ENCODE results near the gene CTR9.

Gene CTR9

DNA sequence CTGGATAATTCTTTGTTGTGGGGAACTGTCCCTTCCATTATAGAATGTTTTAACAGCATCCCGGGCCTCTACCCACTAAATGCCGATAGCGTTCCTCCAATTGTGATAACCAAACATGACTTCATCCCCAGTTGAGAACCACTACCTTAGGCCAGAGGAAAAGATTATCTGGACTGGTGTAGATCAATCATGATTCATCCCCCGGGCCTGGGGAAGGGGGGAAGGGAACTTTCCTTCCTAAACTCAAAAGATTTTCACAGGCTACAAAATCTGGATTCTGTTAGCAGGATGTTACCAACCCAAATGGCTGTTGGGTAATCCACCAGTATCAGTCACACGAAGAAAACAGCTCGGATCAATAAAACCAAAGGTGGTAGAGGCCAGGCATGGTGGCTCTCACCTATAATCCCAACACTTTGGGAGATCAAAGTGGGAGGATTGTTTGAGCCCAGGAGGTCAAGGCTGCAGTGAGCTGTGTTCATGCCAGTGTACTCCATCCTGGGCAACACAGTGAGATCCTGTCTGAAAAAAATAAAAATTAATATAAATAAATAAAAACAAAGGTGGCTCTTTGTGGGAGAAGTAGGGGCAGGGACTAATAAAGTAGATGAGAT is 10.1 kb downstream of the CTR9 start:
- H3K4me3 ChIP-seq (ENCODE audit: low read depth, low read length), result no peak overlapping the region
- DNase-seq (ENCODE audit: low read depth, low spot score), result no peak
- TF ChIP-seq, protein P1, sequence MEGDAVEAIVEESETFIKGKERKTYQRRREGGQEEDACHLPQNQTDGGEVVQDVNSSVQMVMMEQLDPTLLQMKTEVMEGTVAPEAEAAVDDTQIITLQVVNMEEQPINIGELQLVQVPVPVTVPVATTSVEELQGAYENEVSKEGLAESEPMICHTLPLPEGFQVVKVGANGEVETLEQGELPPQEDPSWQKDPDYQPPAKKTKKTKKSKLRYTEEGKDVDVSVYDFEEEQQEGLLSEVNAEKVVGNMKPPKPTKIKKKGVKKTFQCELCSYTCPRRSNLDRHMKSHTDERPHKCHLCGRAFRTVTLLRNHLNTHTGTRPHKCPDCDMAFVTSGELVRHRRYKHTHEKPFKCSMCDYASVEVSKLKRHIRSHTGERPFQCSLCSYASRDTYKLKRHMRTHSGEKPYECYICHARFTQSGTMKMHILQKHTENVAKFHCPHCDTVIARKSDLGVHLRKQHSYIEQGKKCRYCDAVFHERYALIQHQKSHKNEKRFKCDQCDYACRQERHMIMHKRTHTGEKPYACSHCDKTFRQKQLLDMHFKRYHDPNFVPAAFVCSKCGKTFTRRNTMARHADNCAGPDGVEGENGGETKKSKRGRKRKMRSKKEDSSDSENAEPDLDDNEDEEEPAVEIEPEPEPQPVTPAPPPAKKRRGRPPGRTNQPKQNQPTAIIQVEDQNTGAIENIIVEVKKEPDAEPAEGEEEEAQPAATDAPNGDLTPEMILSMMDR (IDR thresholded peaks at IDR 0.05; ENCODE audit: insufficient read depth, low read length, missing control alignments), result no peak
- ChIA-PET CTCF (interaction anchor here (2.1 kb wide), 1 partner anchor 9 kb away, joined by 18 read pairs; no protein-coding TSS in a partner anchor), POLR2A (interaction anchor here (0.7 kb wide), 1 partner anchor 9 kb away, joined by 4 read pairs; no protein-coding TSS in a partner anchor)

DNA sequence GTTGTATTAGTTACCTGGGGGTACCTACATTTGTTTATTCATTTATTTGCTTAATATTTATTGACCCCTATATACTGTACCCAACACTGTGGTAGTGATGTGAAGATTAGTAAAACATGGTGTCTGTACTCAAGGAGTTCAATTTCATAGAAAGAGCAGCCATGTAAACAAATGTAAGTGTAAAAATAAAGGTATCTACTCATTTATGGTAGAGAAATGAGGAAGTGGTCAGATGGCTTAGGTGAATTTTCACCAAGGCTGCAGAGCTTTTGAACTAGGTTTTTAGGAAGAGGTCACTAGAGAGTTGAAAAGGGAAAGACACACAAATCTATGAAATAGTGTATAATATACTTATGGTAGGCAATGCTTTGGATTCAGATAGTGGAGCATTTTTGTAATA is 11.1 kb downstream of the CTR9 start:
- H3K4me3 ChIP-seq (ENCODE audit: low read depth, low read length), result no peak overlapping the region
- ChIA-PET POLR2A (no interaction called here), CTCF (interaction anchor here (2.1 kb wide), 1 partner anchor 8 kb away, joined by 18 read pairs; no protein-coding TSS in a partner anchor)
- TF ChIP-seq, protein P1 (IDR thresholded peaks at IDR 0.05; ENCODE audit: insufficient read depth, low read length, missing control alignments), result no peak
- DNase-seq (ENCODE audit: low read depth, low spot score), result no peak

DNA sequence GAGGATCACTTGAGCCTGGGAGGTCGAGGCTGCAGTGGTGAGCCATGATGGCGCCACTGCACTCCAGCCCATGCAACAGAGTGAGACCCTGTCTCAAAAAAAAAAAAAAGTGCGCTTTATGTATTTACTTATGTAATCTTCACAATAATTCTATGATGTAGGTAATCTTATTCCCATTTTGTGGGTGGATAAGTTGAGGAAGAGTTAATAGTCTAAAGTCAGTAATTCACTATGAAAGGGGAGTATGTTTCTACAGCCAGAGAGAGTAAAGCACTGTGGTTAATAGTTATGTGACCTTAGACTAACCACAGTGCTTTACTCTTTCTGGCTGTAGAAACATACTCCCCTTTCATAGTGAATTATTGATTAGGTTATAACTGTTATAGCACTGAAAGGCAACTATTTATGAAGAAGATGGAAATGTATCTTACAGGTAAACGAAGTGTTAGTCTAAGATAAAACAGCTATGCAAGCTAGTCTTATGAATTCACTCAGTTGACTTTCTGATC is 11.9 kb downstream of the CTR9 start:
- ChIA-PET CTCF (interaction anchor here (0.6 to 2.1 kb wide), 3 partner anchors 7 to 171 kb away, joined by 3 to 18 read pairs (median 3); no protein-coding TSS in a partner anchor), POLR2A (no interaction called here)
- no peak for DNase-seq (ENCODE audit: low read depth, low spot score)

DNA sequence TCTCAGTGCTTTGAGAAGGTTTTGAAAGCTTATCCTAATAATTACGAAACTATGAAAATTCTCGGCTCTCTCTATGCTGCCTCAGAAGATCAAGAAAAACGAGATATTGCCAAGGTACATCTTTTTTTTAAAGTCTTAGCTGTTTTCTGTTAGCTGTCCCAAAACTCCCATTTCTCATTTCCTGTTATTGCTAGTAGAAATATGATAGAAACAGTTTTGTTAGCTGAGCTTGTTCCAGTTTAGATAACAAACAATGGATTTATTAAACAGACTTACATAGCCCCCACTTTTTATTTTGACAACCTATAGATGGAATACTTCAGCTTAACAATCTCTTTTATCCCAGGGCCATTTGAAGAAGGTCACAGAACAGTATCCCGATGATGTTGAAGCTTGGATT is 12.7 kb downstream of the CTR9 start:
- H3K4me3 ChIP-seq (ENCODE audit: low read depth, low read length), result no peak overlapping the region
- TF ChIP-seq, protein P1 (IDR thresholded peaks at IDR 0.05; ENCODE audit: insufficient read depth, low read length, missing control alignments), result no peak
- DNase-seq (ENCODE audit: low read depth, low spot score), result no peak
- POLR2A ChIA-PET, result no interaction called here
- CTCF ChIA-PET, result interaction anchor here (0.6 to 1.6 kb wide), 3 partner anchors 11 to 1023 kb away, joined by 3 to 6 read pairs (median 3); no protein-coding TSS in a partner anchor

More for the DNA sequence above, 11.9 kb downstream of the CTR9 start:
- TF ChIP-seq, protein P1 (IDR thresholded peaks at IDR 0.05; ENCODE audit: insufficient read depth, low read length, missing control alignments), result no peak
- H3K4me3 ChIP-seq (ENCODE audit: low read depth, low read length), result no peak overlapping the region

DNA sequence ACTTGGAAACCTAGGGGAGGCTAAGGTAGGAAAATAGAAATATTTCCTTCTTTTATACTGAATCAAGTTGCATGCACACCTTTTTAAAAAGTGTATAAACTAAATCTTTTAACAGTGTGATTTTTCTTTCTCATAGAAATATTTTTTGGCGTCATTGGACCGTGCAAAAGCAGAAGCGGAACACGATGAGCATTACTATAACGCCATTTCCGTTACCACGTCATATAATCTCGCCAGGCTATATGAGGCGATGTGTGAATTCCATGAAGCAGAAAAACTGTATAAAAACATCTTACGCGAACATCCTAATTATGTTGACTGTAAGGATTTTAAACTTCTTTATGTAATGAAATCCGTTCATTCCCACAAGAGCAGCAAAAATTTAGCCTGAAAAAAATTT is 13.4 kb downstream of the CTR9 start:
- CTCF ChIA-PET, result interaction anchor here (1.0 to 1.6 kb wide), 2 partner anchors 28 to 1023 kb away, joined by 4 to 6 read pairs; no protein-coding TSS in a partner anchor

More for the DNA sequence above, 13.4 kb downstream of the CTR9 start:
- POLR2A ChIA-PET, result no interaction called here
- TF ChIP-seq, protein P1 (IDR thresholded peaks at IDR 0.05; ENCODE audit: insufficient read depth, low read length, missing control alignments), result no peak
- DNase-seq (ENCODE audit: low read depth, low spot score), result no peak
- H3K4me3 ChIP-seq (ENCODE audit: low read depth, low read length), result no peak overlapping the region
